Measurements from ENCODE around the gene PSORS1C2.

PSORS1C2 gene

GRCh38 chr6:31118178-31118577 is 20.7 kb downstream of the PSORS1C2 start:
- intact Hi-C loops (cut with DNase I): no loop called here
- peak in 2 of 10 donors; percentile 43 to 76 for DNase-seq

GRCh38 chr6:31116661-31117385 is 22.0 kb downstream of the PSORS1C2 start:
- intact Hi-C loops (cut with DNase I): no loop called here
- DNase-seq: peak in 5 of 10 donors; percentile 18 to 79 (median 36)

- DNase-seq: peak in 2 of 10 donors; percentile 49 to 74
- intact Hi-C loops (cut with DNase I): no loop called here
Observed at GRCh38 chr6:31115941-31116560, 22.8 kb downstream of the PSORS1C2 start.

- intact Hi-C loops (cut with DNase I): no loop called here
- DNase-seq: peak in 2 of 10 donors; percentile 36 to 40
Observed at GRCh38 chr6:31114970-31115849, 23.7 kb downstream of the PSORS1C2 start.

- peak in 9 of 10 donors; percentile 42 to 95 (median 61) for DNase-seq
- intact Hi-C loops (cut with DNase I): no loop called here
Observed at GRCh38 chr6:31114541-31114878, 24.4 kb downstream of the PSORS1C2 start, which contains the start of gene PSORS1C1. PSORS1C1 (plus strand) TSS chr6:31114800; CDS start chr6:31129633, 14,833 bp downstream.

GRCh38 chr6:31113861-31114540 is 24.9 kb downstream of the PSORS1C2 start:
- intact Hi-C loops (cut with DNase I): no loop called here
- peak in 2 of 10 donors; percentile 59 to 86 for DNase-seq

- intact Hi-C loops (cut with DNase I): no loop called here
- DNase-seq: peak in 2 of 10 donors; percentile 41 to 47
Observed at GRCh38 chr6:31112478-31112877, 26.4 kb downstream of the PSORS1C2 start, which contains the start of gene C6orf15. C6orf15 (minus strand) TSS chr6:31112575; CDS start chr6:31112555, 20 bp downstream.

- peak in 2 of 10 donors; percentile 49 to 79 for DNase-seq
- intact Hi-C loops (cut with DNase I): no loop called here
Observed at GRCh38 chr6:31111712-31112111, 27.2 kb downstream of the PSORS1C2 start.

GRCh38 chr6:31110825-31111582 is 27.9 kb downstream of the PSORS1C2 start:
- intact Hi-C loops (cut with DNase I): no loop called here
- DNase-seq: peak in 2 of 10 donors; percentile 30 to 53

GRCh38 chr6:31107052-31107451 is 31.8 kb downstream of the PSORS1C2 start:
- no peak for DNase-seq

GRCh38 chr6:31103136-31103535 is 35.7 kb downstream of the PSORS1C2 start:
- DNase-seq: peak in 1 of 10 donors; percentile 34
- intact Hi-C loops (cut with DNase I): no loop called here

More at GRCh38 chr6:31107052-31107451, 31.8 kb downstream of the PSORS1C2 start:
- intact Hi-C loops (cut with DNase I): no loop called here

GRCh38 chr6:31098449-31098938 is 40.4 kb downstream of the PSORS1C2 start:
- DNase-seq: no peak
- intact Hi-C loops (cut with DNase I): no loop called here

- intact Hi-C loops (cut with DNase I): no loop called here
- DNase-seq: peak in 1 of 10 donors; percentile 22
Observed at GRCh38 chr6:31096656-31097055, 42.2 kb downstream of the PSORS1C2 start.

- intact Hi-C loops (cut with DNase I): no loop called here
- no peak for DNase-seq
Observed at GRCh38 chr6:31096215-31096614, 42.7 kb downstream of the PSORS1C2 start.

GRCh38 chr6:31094389-31094881 is 44.4 kb downstream of the PSORS1C2 start:
- no peak for DNase-seq
- intact Hi-C loops (cut with DNase I): no loop called here

- intact Hi-C loops (cut with DNase I): no loop called here
- no peak for DNase-seq
Observed at GRCh38 chr6:31092769-31093505, 45.9 kb downstream of the PSORS1C2 start.

GRCh38 chr6:31092238-31092637 is 46.6 kb downstream of the PSORS1C2 start:
- DNase-seq: no peak
- intact Hi-C loops (cut with DNase I): no loop called here

GRCh38 chr6:31091680-31092079 is 47.2 kb downstream of the PSORS1C2 start:
- DNase-seq: no peak
- intact Hi-C loops (cut with DNase I): no loop called here
